Measurements from ENCODE around the gene SCRN1.
"Not testable (repeated sequence)": the region's sequence is repeated elsewhere in the genome, so short reads cannot be mapped to it uniquely, and the experiment has no call there.

SCRN1 gene

DNA sequence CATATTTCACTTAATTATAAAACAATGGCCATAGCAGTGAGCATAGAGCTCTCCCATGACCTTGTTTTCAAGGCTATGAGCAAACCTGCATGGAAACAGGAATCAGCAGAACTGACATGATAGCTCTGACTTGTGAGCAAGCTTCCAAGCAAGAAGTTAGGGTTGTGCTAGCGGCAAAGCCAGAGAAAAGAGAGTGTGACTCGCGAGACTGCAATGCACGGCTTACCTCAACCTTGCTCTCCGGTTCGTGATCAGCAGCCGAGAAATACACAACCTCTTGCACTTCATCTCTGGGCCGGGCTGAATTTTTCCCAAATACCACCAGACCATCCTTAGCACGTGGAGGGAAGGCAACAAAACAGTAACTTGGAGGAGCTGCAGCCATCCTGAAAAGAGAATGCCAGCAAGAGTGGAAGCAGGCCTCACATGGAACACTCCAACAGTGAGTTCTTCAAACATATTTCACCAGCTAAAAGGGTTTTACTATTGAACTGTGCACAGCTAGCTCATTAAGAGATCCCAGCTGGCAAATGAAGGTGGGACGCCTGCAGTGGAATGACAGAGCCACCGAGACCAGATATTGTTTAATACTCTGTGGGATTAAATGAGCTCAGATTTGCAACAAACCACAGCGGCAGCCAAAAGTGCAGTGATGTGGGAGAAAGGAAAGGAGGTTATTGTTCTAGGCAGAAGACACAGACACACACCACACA, 20.8 kb downstream of the SCRN1 start:
- TF ChIP-seq, protein P1, sequence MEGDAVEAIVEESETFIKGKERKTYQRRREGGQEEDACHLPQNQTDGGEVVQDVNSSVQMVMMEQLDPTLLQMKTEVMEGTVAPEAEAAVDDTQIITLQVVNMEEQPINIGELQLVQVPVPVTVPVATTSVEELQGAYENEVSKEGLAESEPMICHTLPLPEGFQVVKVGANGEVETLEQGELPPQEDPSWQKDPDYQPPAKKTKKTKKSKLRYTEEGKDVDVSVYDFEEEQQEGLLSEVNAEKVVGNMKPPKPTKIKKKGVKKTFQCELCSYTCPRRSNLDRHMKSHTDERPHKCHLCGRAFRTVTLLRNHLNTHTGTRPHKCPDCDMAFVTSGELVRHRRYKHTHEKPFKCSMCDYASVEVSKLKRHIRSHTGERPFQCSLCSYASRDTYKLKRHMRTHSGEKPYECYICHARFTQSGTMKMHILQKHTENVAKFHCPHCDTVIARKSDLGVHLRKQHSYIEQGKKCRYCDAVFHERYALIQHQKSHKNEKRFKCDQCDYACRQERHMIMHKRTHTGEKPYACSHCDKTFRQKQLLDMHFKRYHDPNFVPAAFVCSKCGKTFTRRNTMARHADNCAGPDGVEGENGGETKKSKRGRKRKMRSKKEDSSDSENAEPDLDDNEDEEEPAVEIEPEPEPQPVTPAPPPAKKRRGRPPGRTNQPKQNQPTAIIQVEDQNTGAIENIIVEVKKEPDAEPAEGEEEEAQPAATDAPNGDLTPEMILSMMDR (conservative IDR thresholded peaks at IDR 0.05): no peak
- TF ChIP-seq ZFX (IDR thresholded peaks at IDR 0.05): no peak
- H3K27ac ChIP-seq: no peak overlapping the region

DNA sequence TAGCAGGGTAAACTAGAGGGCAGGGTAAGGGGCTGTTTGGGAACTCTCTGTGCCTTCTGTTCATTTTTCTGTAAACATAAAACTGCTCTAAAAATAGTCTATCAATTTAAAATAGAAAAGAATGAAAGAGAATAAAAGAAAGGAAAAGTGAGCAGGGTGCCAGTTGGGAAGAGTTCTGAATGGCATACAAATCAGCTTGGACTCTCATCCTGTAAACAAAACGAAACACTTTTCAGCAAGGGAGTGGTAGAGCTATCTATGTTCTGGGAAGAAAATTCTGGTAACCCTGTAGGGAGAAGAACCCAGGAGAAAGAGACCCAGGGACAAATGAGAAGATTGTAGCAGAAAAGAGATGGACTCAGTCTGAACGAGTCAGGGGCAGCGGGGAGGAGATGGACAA, 24.6 kb downstream of the SCRN1 start:
- H3K27ac ChIP-seq: no peak overlapping the region; the same call in 1 of the 2 replicates
- TF ChIP-seq ZFX (IDR thresholded peaks at IDR 0.05): no peak
- TF ChIP-seq, protein P1 (conservative IDR thresholded peaks at IDR 0.05): no peak

GRCh38 chr7:29962035-29962434, 27.6 kb downstream of the SCRN1 start:
- H3K27ac ChIP-seq: no peak overlapping the region
- no peak for TF ChIP-seq ZFX (IDR thresholded peaks at IDR 0.05)
- TF ChIP-seq, protein P1 (conservative IDR thresholded peaks at IDR 0.05): no peak

- not testable (repeated sequence) for H3K27ac ChIP-seq
Measured at GRCh38 chr7:29961611-29962010, 28.0 kb downstream of the SCRN1 start.

DNA sequence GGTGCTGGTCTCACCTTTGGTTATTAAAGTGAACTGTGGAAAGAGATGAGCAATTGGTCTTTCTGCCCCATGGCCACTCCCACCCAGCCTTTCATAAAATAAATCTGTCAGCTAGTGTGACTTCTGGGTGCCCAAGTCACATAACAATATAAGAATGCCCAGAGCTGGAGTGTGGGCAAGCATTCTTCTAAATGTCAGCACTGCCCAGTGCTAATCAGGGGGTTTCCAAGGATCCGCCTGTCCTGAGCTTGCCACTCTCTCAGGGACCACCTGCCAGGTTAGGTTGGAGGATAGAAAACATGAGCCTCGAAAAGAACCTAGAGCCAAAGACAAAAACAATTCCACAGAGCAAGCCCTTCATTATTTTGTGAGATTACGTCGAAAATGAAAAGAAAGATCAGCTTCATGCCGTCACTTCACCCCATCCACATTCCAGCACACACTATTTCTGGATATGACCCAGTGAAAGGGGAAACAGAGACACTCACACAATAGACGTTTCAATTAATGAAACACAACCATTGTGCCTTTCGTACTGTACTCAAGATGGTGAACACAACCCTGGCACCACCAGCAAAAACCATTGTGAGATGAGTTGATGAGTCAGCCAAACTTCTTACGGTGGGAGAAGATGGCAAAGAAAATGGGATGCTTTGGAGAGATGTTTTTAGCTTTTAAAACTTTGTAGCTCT, 30.8 kb downstream of the SCRN1 start:
- no peak overlapping the region for H3K27ac ChIP-seq

DNA sequence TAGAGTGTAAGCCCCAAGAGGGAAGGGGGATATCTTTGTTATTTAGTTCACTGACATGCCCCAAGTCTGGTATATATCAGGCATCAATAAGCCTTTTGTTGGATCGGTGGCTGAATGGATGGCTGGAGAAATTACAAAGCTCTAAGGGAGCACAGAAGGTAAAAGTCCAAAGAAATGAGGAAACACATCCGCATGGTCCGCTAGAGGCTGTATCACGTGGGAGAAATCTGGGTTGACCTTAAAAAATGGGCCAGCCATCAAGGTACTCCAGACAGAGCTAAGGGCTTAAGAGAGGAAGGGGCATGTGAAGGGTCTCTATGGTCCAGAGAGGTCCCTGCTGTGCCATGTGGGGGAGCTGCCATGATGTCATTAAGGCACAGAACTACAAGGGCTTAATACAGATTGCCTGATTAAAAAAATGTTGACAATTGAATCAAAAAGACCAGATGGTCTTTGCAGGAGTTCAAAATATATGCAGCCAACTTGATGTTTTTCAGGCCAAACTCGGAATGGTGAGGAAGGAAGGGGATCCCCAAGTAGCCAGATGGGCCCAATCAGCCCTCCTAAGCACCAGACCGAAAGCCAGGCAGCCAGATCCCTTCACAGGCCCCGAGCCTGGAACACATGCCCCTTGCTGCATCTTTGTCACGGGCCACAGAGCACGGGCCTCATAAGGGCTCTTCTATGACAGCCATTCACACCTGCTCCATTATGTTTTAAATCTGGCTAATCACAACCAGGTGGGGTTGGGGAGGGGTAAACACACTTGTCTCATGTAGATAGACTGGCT, 31.9 kb downstream of the SCRN1 start:
- TF ChIP-seq, protein P1 (conservative IDR thresholded peaks at IDR 0.05): no peak
- no peak for TF ChIP-seq ZFX (IDR thresholded peaks at IDR 0.05)
- no peak overlapping the region for H3K27ac ChIP-seq

More for the DNA sequence above, 30.8 kb downstream of the SCRN1 start:
- no peak for TF ChIP-seq ZFX (IDR thresholded peaks at IDR 0.05)

- no peak for TF ChIP-seq ZFX (IDR thresholded peaks at IDR 0.05)
- TF ChIP-seq, protein P1 (conservative IDR thresholded peaks at IDR 0.05): no peak
- no peak overlapping the region for H3K27ac ChIP-seq
Measured at GRCh38 chr7:29956487-29956836, 33.1 kb downstream of the SCRN1 start.

- no peak for TF ChIP-seq ZFX (IDR thresholded peaks at IDR 0.05)
- TF ChIP-seq, protein P1 (conservative IDR thresholded peaks at IDR 0.05): no peak
- H3K27ac ChIP-seq: no peak overlapping the region
Measured at GRCh38 chr7:29955799-29956486, 33.7 kb downstream of the SCRN1 start.

Measured in C4-2B (cell line).